Lung (tissue), 16 donors: ENCODE data around the gene WDR35. TPM values are rescaled to one million over a fixed set of nuclear protein-coding genes. Genes with fewer than 3 reads are reported as not detected.

Experiments
- ATAC-seq: fragments of 200-7000 bp; cut with Tn5 transposase; one replicate; pipeline ENCODE4 v1.9.1; 2020; ENCODE audit warnings: moderate number of reproducible peaks; ENCODE audit not compliant: insufficient read depth, low FRiP score
- DNase-seq, 3 donors: peaks; one replicate each; pipeline ENCODE4 v3.0.0-alpha.2; 2013 to 2017
- H3K27ac ChIP-seq, 2 donors: one replicate each; pipeline ENCODE4 v1.5.1; 2013; ENCODE audit warnings: mild to moderate bottlenecking in 2 of 2, moderate library complexity in 2 of 2, control low read depth in 1 of 2, inconsistent platforms in 1 of 2, low read depth in 1 of 2, low read length in 1 of 2
- H3K27me3 ChIP-seq, 3 donors: one replicate each; pipeline ENCODE4 v1.5.1; 2013; ENCODE audit warnings: low read length in 2 of 3; ENCODE audit not compliant: control insufficient read depth in 3 of 3, insufficient read depth in 3 of 3
- H3K36me3 ChIP-seq, 4 donors: one replicate each; pipeline ENCODE4 v1.5.1; 2013; ENCODE audit warnings: low read length in 4 of 4, mild to moderate bottlenecking in 1 of 4, moderate library complexity in 1 of 4; ENCODE audit not compliant: control insufficient read depth in 4 of 4, insufficient read depth in 4 of 4
- H3K4me1 ChIP-seq, 5 donors: one replicate each; pipeline ENCODE4 v1.5.1; 2013; ENCODE audit warnings: low read length in 5 of 5, mild to moderate bottlenecking in 2 of 5, moderate library complexity in 1 of 5; ENCODE audit not compliant: control insufficient read depth in 5 of 5, insufficient read depth in 5 of 5
- H3K4me3 ChIP-seq: one replicate; pipeline ENCODE4 v1.5.1; 2013; ENCODE audit warnings: mild to moderate bottlenecking, control low read depth, moderate library complexity
- H3K9ac ChIP-seq, 2 donors: one replicate each; pipeline ENCODE4 v1.5.1; 2013; ENCODE audit warnings: low read length in 2 of 2, control low read depth in 1 of 2; ENCODE audit not compliant: insufficient read depth in 1 of 2
- H3K9me3 ChIP-seq, 4 donors: one replicate each; pipeline ENCODE4 v1.5.1; 2013; ENCODE audit warnings: low read length in 3 of 4, mild to moderate bottlenecking in 1 of 4, moderate library complexity in 1 of 4; ENCODE audit not compliant: control insufficient read depth in 4 of 4, insufficient read depth in 3 of 4
- WGBS, 2 donors: extraction: QIAGEN DNeasy Blood & Tissue Kit; methylation state at CpG; one replicate each; pipeline ENCODE4 v1.1.7; 2013; 5-methylcytosine and 5-hydroxymethylcytosine counted together
- long read RNA-seq, 5 donors: transcript quantifications; one replicate each; lab custom pipeline, GENCODE V29; 2026
- polyA plus RNA-seq, 2 donors: library from polyadenylated mRNA; stranded (reverse); fragments of 200-250 nt; gene quantifications; one replicate each; pipeline ENCODE4 v1.2.1, GENCODE V29; 2013
- total RNA-seq, 2 donors: library from RNA; depleted of rRNA in 1 of 2; stranded (reverse); fragments of >200 nt in 1 of 2; gene quantifications; one replicate each; pipeline ENCODE4 v1.2.1, GENCODE V29; 2014 to 2021
- TF ChIP-seq, protein P1 (sequence below): IDR thresholded peaks from 2 replicates; pipeline ENCODE4 v1.5.1; 2012; ENCODE audit warnings: mild to moderate bottlenecking; ENCODE audit errors: control extremely low read depth, extremely low read depth
- donor health status: control.
- donor health status: control.
- donor health status: Bipolar disorder and iron deficiency.
- donor health status: healthy.
- donor health status: DM: yes; HTN: yes; CAD: no.

WDR35 gene
- total RNA-seq: 10 to 100 TPM; 13.4 to 25.9 TPM
- polyA plus RNA-seq: 1 to 10 TPM; 2.8 to 4.6 TPM
- long read RNA-seq, donor 1, full-length matches to known transcripts: 1 of 9 reads
- long read RNA-seq, donor 1, partial matches to known transcripts: 8 of 9 reads
- long read RNA-seq, donor 1, other reads (novel, unspliced or antisense): 0 of 9 reads
- long read RNA-seq, donor 2: 0 reads
- long read RNA-seq, donor 3: 0 reads
- long read RNA-seq, donor 4: 0 reads
- long read RNA-seq, donor 5, partial matches to known transcripts: 14 of 16 reads
- long read RNA-seq, donor 5, other reads (novel, unspliced or antisense): 0 of 16 reads

DNA sequence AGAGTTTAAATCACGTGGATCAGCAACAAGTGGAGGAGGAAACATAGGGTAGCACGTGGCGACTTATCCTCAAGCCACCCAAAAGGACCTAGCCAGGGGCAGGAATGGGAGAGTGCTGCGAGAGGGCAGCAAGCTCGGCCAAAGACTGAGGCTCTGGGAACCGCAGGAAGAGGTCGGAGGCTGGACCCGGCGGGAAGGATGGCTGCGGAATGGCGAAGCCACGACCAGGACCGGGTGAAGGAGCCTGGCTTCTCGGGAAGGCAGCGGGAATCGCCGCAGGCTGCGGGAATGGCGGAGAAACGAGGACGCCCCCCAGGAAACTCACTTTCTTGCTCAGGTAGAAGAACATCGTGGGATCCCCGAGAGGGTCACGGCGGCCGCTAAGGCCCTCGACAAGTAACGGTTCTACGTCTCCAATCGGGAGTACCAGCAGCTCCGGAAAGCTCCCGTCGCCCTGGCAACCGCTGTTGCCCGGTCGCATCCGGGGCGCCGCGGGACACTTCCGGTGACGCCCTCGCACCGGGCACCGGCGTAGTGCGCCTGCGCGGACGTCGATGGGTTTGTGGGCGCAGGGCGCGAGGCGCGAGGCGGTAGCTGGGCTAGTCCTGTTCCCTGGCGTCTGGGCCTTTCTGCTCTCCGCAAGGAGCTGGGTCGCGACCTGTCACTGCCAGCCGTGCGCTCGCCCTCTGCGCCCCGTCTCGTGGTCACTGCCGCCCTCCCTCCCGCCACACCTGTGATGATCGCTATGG is at the start of gene WDR35:
TSS of gene WDR35 (minus strand) at position 439 of the 749 bp plus-strand sequence. CDS start at position 349, 90 bp downstream.
- Histone ChIP-seq H3K9me3 (no peaks in the 10 kb centered on the region), H3K36me3 (peaks cover 0 to 6% (median under 1%) of the 10 kb centered on the region in 4 donors), H3K27me3 (no peaks in the 10 kb centered on the region), H3K9ac (peak within 1 kb of the TSS; percentile 18 to 62), H3K27ac (peak within 1 kb of the TSS; percentile 51 to 72), H3K4me1 (peaks cover 0 to 25% (median 7%) of the 10 kb centered on the region in 5 donors), H3K4me3 (peak within 1 kb of the TSS; percentile 63)
- TF ChIP-seq, protein P1, sequence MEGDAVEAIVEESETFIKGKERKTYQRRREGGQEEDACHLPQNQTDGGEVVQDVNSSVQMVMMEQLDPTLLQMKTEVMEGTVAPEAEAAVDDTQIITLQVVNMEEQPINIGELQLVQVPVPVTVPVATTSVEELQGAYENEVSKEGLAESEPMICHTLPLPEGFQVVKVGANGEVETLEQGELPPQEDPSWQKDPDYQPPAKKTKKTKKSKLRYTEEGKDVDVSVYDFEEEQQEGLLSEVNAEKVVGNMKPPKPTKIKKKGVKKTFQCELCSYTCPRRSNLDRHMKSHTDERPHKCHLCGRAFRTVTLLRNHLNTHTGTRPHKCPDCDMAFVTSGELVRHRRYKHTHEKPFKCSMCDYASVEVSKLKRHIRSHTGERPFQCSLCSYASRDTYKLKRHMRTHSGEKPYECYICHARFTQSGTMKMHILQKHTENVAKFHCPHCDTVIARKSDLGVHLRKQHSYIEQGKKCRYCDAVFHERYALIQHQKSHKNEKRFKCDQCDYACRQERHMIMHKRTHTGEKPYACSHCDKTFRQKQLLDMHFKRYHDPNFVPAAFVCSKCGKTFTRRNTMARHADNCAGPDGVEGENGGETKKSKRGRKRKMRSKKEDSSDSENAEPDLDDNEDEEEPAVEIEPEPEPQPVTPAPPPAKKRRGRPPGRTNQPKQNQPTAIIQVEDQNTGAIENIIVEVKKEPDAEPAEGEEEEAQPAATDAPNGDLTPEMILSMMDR: no peak
- DNase-seq: peak; percentile 91 to 93 (median 92)
- WGBS, 2 donors: 1 to 2% methylated on average over 70 of the region's 70 CpGs
- peak; percentile 97 for ATAC-seq

DNA sequence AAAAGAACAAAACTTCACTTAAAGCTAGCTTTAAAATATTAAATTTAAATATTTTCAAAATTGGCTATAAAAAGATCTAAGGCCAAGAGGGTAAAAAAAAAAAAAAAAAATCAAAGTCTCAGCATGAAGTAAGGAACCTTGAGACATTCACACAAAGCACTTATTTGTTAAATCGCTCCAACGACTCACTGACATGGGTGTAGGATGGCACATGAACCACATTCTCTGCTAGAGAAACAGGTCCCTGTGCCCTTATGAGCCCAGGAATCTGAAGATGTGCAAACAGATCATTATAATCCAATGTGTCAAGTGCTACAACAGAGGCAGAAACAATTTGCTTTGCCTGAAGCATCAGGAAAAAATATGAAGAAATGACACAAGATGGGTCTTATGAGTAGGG is 47.8 kb upstream of the WDR35 start:
- ATAC-seq: no peak
- no peaks in the 10 kb centered on the region for H3K27me3 ChIP-seq
- peaks cover 0 to 28% (median 2%) of the 10 kb centered on the region in 5 donors for H3K4me1 ChIP-seq
- no peak overlapping the region for H3K4me3 ChIP-seq
- TF ChIP-seq, protein P1: no peak
- H3K36me3 ChIP-seq: peaks cover 30 to 64% (median 42%) of the 10 kb centered on the region in 4 donors
- H3K9me3 ChIP-seq: no peaks in the 10 kb centered on the region
- 82 to 88% methylated on average over 2 of the region's 2 CpGs for WGBS, 2 donors
- H3K9ac ChIP-seq: no peak overlapping the region
- no peak for DNase-seq
- H3K27ac ChIP-seq: no peak overlapping the region

DNA sequence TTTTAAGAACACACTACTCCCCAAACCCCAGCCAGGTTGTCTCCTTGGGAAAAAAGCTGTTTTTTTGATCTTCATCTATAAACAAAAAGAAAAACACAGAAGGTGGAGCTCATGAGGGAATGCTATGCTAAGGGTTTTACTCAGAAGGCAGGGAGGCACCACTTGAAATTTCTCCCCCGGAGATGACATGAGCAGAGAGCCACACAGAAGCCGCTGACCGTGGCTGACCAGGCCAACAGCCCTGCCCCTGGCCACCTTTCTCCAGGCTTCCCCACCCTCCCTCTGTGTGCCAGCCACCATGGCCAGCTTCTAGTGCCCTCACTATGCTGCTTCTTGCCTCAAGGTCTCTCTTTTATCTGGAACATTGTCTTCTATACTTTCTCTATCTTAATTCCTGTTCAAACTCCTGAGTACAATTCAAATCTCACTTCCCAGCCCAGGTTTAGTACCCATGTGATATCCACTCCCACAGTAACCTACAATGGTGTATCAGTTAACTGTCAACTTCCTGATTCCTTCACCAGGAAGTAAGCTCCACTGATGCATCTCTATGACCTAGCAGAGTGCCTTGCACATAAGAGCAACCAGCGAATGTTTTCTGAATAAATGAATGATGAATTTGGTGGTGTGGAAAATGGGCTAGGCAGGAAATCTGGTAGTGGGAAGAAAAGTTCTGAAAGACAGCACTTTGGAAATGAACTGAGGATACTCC is 46.2 kb upstream of the WDR35 start:
- no peaks in the 10 kb centered on the region for H3K9me3 ChIP-seq
- 55 to 82% methylated on average over 4 of the region's 4 CpGs for WGBS, 2 donors
- H3K27ac ChIP-seq: no peak overlapping the region
- peaks cover 0 to 20% (median 0%) of the 10 kb centered on the region in 5 donors for H3K4me1 ChIP-seq
- no peak overlapping the region for H3K4me3 ChIP-seq
- peaks cover 30 to 73% (median 54%) of the 10 kb centered on the region in 4 donors for H3K36me3 ChIP-seq
- no peaks in the 10 kb centered on the region for H3K27me3 ChIP-seq
- DNase-seq: no peak
- no peak for ATAC-seq
- TF ChIP-seq, protein P1: no peak
- no peak overlapping the region for H3K9ac ChIP-seq
